CD4-positive, CD25-positive, alpha-beta regulatory T cell (primary cell): ENCODE measurements around the gene SPACA7. TPM values are rescaled to one million over a fixed set of nuclear protein-coding genes. Genes with fewer than 3 reads are reported as not detected.

Experiments used
- ATAC-seq, 2 donors: fragments of 150-1000 bp; cut with Tn5 transposase; one replicate each; pipeline ENCODE4 v1.10.0; 2021; ENCODE audit warnings: low read depth in 2 of 2, moderate number of reproducible peaks in 2 of 2, moderate library complexity in 1 of 2
- DNase-seq, 3 donors: peaks; one replicate each; pipeline versions ENCODE4 v3.0.0 to v3.0.0-alpha.2; 2012 to 2022; ENCODE audit warnings: mixed read lengths in 1 of 3
- H3K27ac ChIP-seq: one replicate; pipeline ENCODE4 v1.7.0; 2013; ENCODE audit warnings: mild to moderate bottlenecking, low read length; ENCODE audit not compliant: insufficient read depth, poor library complexity, severe bottlenecking
- H3K27me3 ChIP-seq: one replicate; pipeline ENCODE4 v1.7.0; 2013; ENCODE audit warnings: low read length; ENCODE audit not compliant: control insufficient read depth, insufficient read depth
- H3K36me3 ChIP-seq: one replicate; pipeline ENCODE4 v1.7.0; 2013; ENCODE audit warnings: mild to moderate bottlenecking, low read length, moderate library complexity; ENCODE audit not compliant: control insufficient read depth, insufficient read depth
- H3K4me1 ChIP-seq: 2 replicates; pipeline ENCODE4 v1.7.0; 2013; ENCODE audit warnings: mild to moderate bottlenecking, low read length; ENCODE audit not compliant: insufficient read depth, control insufficient read depth, poor library complexity, severe bottlenecking
- H3K4me3 ChIP-seq: one replicate; pipeline ENCODE4 v1.7.0; 2013; ENCODE audit warnings: low read depth, mild to moderate bottlenecking, low read length, moderate library complexity
- H3K9me3 ChIP-seq, 2 experiments: 1 replicate in 1 of 2; 2 replicates in 1 of 2; pipeline ENCODE4 v1.7.0; 2013; ENCODE audit warnings: low read length in 2 of 2, mild to moderate bottlenecking in 1 of 2, moderate library complexity in 1 of 2; ENCODE audit not compliant: control insufficient read depth in 2 of 2
- H3K27ac Mint-ChIP-seq, 3 donors: one replicate each; pipeline ENCODE4 v1.8.0; 2020 to 2022; ENCODE audit warnings: mild to moderate bottlenecking in 3 of 3, mixed read lengths in 3 of 3, moderate library complexity in 2 of 3
- H3K27me3 Mint-ChIP-seq: one replicate; pipeline ENCODE4 v1.8.0; 2022; ENCODE audit warnings: mild to moderate bottlenecking, mixed read lengths
- H3K36me3 Mint-ChIP-seq: one replicate; pipeline ENCODE4 v1.8.0; 2020; ENCODE audit warnings: mixed read lengths
- H3K4me1 Mint-ChIP-seq, 4 donors: one replicate each; pipeline ENCODE4 v1.8.0; 2020 to 2022; ENCODE audit warnings: mixed read lengths in 4 of 4, mild to moderate bottlenecking in 1 of 4
- H3K4me3 Mint-ChIP-seq, 4 donors: one replicate each; pipeline ENCODE4 v1.8.0; 2020 to 2022; ENCODE audit warnings: mild to moderate bottlenecking in 4 of 4, mixed read lengths in 4 of 4, moderate library complexity in 3 of 4
- H3K9me3 Mint-ChIP-seq, 7 donors: one replicate each; pipeline ENCODE4 v1.8.0; 2020 to 2022; ENCODE audit warnings: mixed read lengths in 7 of 7, mild to moderate bottlenecking in 3 of 7, moderate library complexity in 2 of 7
- polyA plus RNA-seq, 4 donors: library from polyadenylated mRNA; unstranded; fragments of 300-500 nt; fragmentation: Illumina TruSeq; gene quantifications; one replicate each; pipeline ENCODE4 v1.2.3, GENCODE V29; 2021
- total RNA-seq: library from RNA; stranded (reverse); gene quantifications from one replicate; pipeline ENCODE4 v1.2.3, GENCODE V29; 2022

Gene SPACA7
- total RNA-seq, result not detected
- not detected for polyA plus RNA-seq

DNA sequence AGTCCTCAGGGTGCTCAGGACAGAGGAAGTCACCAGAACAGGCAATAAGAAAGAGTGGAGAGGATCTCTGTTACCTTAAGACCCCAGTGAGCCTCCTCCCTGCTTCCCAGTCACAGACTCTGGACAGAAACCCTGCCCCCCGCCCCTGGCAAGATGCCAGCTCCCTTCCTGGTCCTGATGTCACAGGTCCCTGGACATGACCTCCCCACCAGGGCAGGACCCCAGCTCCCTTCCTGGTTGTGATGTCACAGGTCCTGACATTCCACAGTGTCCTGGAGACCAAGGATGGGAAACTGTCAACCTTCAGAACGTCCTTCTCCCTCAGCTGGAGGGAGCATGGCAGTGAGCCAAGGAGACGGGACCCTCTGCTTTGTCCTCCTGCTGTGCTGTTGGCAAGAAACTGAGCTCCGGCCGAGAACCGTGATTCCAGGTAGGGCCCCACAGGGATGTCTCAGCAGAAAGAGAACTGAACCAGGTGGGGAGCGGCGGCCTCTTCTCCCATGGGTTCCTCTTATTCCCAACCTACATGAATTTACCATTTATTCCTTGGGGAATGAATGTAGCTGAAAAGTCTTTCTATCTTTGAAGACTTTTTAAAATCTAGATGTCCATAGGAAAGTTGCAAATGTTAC is at the start of gene SPACA7:
Gene SPACA7, plus strand, starts transcription at position 306 of the 632 bp plus-strand sequence. Its CDS starts 31 bp downstream, at position 337.
- DNase-seq (no peak), ATAC-seq (no peak)
- Mint-ChIP-seq H3K36me3 (no peaks in the 10 kb centered on the region), H3K9me3 (peaks cover 1 to 8% (median 3%) of the 10 kb centered on the region in 7 donors), H3K4me1 (no peaks in the 10 kb centered on the region), H3K4me3 (no peak within 1 kb of the TSS), H3K27ac (no peak within 1 kb of the TSS), H3K27me3 (peaks cover 12% of the 10 kb centered on the region)
- no peaks in the 10 kb centered on the region for H3K27me3 ChIP-seq
- H3K4me3 ChIP-seq, result no peak within 1 kb of the TSS
- no peaks in the 10 kb centered on the region for H3K36me3 ChIP-seq
- H3K27ac ChIP-seq, result no peak within 1 kb of the TSS
- no peaks in the 10 kb centered on the region for H3K4me1 ChIP-seq
- no peaks in the 10 kb centered on the region for H3K9me3 ChIP-seq

- peaks cover 0 to 4% (median 0%) of the 10 kb centered on the region in 7 donors for H3K9me3 Mint-ChIP-seq
- no peak overlapping the region for H3K27ac Mint-ChIP-seq
- peaks cover 39% of the 10 kb centered on the region for H3K27me3 Mint-ChIP-seq
- Histone ChIP-seq H3K27ac (no peak overlapping the region), H3K4me1 (no peaks in the 10 kb centered on the region), H3K4me3 (no peak overlapping the region), H3K36me3 (no peaks in the 10 kb centered on the region), H3K27me3 (no peaks in the 10 kb centered on the region), H3K9me3 (no peaks in the 10 kb centered on the region)
- no peak overlapping the region for H3K4me3 Mint-ChIP-seq
- DNase-seq (no peak), ATAC-seq (no peak)
- H3K4me1 Mint-ChIP-seq, result no peaks in the 10 kb centered on the region
- H3K36me3 Mint-ChIP-seq, result no peaks in the 10 kb centered on the region
Measured at GRCh38 chr13:112326821-112327370, 49.3 kb upstream of the SPACA7 start.

- peaks cover 0 to 3% (median 0%) of the 10 kb centered on the region in 7 donors for H3K9me3 Mint-ChIP-seq
- H3K4me1 Mint-ChIP-seq, result no peaks in the 10 kb centered on the region
- H3K9me3 ChIP-seq, result no peaks in the 10 kb centered on the region
- H3K27me3 ChIP-seq, result peaks cover 3% of the 10 kb centered on the region
- H3K27me3 Mint-ChIP-seq, result peaks cover 52% of the 10 kb centered on the region
- H3K27ac ChIP-seq, result no peak overlapping the region
- no peak overlapping the region for H3K27ac Mint-ChIP-seq
- H3K4me1 ChIP-seq, result no peaks in the 10 kb centered on the region
- no peak overlapping the region for H3K4me3 ChIP-seq
- H3K4me3 Mint-ChIP-seq, result no peak overlapping the region
- ATAC-seq, result no peak
- no peak for DNase-seq
- H3K36me3 Mint-ChIP-seq, result no peaks in the 10 kb centered on the region
- no peaks in the 10 kb centered on the region for H3K36me3 ChIP-seq
Measured at GRCh38 chr13:112328936-112329335, 47.2 kb upstream of the SPACA7 start.

DNA sequence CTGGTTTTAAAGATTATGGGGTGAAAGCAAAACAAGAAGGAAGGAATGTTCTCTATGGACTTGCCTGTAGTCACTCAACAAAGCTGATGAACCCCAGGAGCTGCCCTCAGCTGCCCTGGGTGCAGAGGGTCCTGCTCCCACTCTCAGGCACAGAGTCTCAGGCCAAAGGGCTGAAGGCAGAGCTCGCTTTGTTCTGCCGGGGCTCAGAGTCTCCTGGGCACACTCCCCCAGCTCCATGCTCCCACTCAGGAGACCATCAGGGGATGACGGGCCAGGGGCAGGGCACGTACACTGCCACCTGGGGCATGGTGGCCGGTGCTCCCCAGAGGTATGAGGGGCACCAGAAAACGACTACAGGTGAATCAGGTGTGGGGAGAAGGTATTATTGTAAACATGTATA is 46.8 kb upstream of the SPACA7 start:
- H3K27ac ChIP-seq, result no peak overlapping the region
- no peaks in the 10 kb centered on the region for H3K9me3 ChIP-seq
- Mint-ChIP-seq H3K36me3 (no peaks in the 10 kb centered on the region), H3K4me1 (no peaks in the 10 kb centered on the region), H3K27me3 (peaks cover 52% of the 10 kb centered on the region), H3K4me3 (no peak overlapping the region), H3K27ac (no peak overlapping the region), H3K9me3 (peaks cover 0 to 2% (median 0%) of the 10 kb centered on the region in 7 donors)
- H3K27me3 ChIP-seq, result peaks cover 4% of the 10 kb centered on the region
- ATAC-seq, result no peak
- H3K36me3 ChIP-seq, result no peaks in the 10 kb centered on the region
- no peak for DNase-seq
- no peak overlapping the region for H3K4me3 ChIP-seq
- no peaks in the 10 kb centered on the region for H3K4me1 ChIP-seq

DNA sequence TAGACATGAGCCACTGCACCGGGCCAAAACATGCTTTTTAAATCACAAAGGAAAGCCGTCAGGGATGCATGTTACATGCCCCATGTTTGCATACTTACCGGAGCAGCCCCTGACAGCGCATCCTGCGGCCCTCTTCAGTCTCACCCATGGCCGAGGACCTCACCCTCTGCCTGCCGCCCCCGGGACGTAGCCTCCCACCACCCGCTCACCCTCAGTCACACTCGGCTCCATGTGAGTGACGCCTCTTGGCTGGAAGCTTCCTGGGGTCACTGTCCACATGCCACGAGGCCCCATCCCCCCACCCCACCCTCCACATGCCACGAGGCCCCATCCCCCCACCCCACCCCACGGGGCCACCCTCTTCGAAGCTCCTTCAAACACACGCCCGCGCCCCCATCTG is 46.1 kb upstream of the SPACA7 start:
- Histone ChIP-seq H3K4me1 (no peaks in the 10 kb centered on the region), H3K9me3 (no peaks in the 10 kb centered on the region), H3K27ac (no peak overlapping the region), H3K36me3 (no peaks in the 10 kb centered on the region), H3K4me3 (no peak overlapping the region), H3K27me3 (peaks cover 6% of the 10 kb centered on the region)
- DNase-seq (no peak), ATAC-seq (no peak)
- no peak overlapping the region for H3K27ac Mint-ChIP-seq
- peaks cover 0 to 2% (median 0%) of the 10 kb centered on the region in 7 donors for H3K9me3 Mint-ChIP-seq
- H3K4me1 Mint-ChIP-seq, result no peaks in the 10 kb centered on the region
- H3K36me3 Mint-ChIP-seq, result no peaks in the 10 kb centered on the region
- peaks cover 50% of the 10 kb centered on the region for H3K27me3 Mint-ChIP-seq
- H3K4me3 Mint-ChIP-seq, result no peak overlapping the region

GRCh38 chr13:112330479-112331381 is 45.4 kb upstream of the SPACA7 start:
- Mint-ChIP-seq H3K4me1 (no peaks in the 10 kb centered on the region), H3K36me3 (no peaks in the 10 kb centered on the region), H3K27me3 (peaks cover 45% of the 10 kb centered on the region), H3K27ac (no peak overlapping the region), H3K9me3 (peaks cover 0 to 3% (median 0%) of the 10 kb centered on the region in 7 donors), H3K4me3 (no peak overlapping the region)
- no peaks in the 10 kb centered on the region for H3K4me1 ChIP-seq
- no peak overlapping the region for H3K4me3 ChIP-seq
- no peak for ATAC-seq
- H3K27me3 ChIP-seq, result peaks cover 6% of the 10 kb centered on the region
- H3K36me3 ChIP-seq, result no peaks in the 10 kb centered on the region
- no peak for DNase-seq
- H3K9me3 ChIP-seq, result no peaks in the 10 kb centered on the region
- H3K27ac ChIP-seq, result no peak overlapping the region

- no peaks in the 10 kb centered on the region for H3K4me1 Mint-ChIP-seq
- H3K4me3 Mint-ChIP-seq, result no peak overlapping the region
- Histone ChIP-seq H3K4me3 (no peak overlapping the region), H3K27me3 (peaks cover 6% of the 10 kb centered on the region), H3K27ac (no peak overlapping the region), H3K36me3 (no peaks in the 10 kb centered on the region), H3K4me1 (no peaks in the 10 kb centered on the region), H3K9me3 (peaks cover 0 to under 1% of the 10 kb centered on the region in 2 experiments)
- H3K27ac Mint-ChIP-seq, result peak overlapping the region in 1 of 3 donors; percentile 32
- peaks cover 0 to 8% (median 2%) of the 10 kb centered on the region in 7 donors for H3K9me3 Mint-ChIP-seq
- peaks cover 48% of the 10 kb centered on the region for H3K27me3 Mint-ChIP-seq
- ATAC-seq, result no peak
- no peak for DNase-seq
- no peaks in the 10 kb centered on the region for H3K36me3 Mint-ChIP-seq
Measured at GRCh38 chr13:112331675-112332074, 44.5 kb upstream of the SPACA7 start.
